Osteocyte (in vitro differentiated cells): ENCODE results near the gene TSPAN32. TPM values are rescaled to one million over a fixed set of nuclear protein-coding genes. Genes with fewer than 3 reads are reported as not detected.

Experiments
- DNase-seq: peaks from one replicate; pipeline ENCODE4 v3.0.0; 2021; ENCODE audit warnings: mixed read lengths; ENCODE audit not compliant: unreplicated experiment; ENCODE audit errors: extremely low spot score
- H3K27ac Mint-ChIP-seq: one replicate; pipeline ENCODE4 v1.8.0; 2021; ENCODE audit warnings: mild to moderate bottlenecking, mixed read lengths; ENCODE audit not compliant: unreplicated experiment
- H3K27me3 Mint-ChIP-seq: one replicate; pipeline ENCODE4 v1.8.0; 2021; ENCODE audit warnings: mixed read lengths; ENCODE audit not compliant: unreplicated experiment
- H3K36me3 Mint-ChIP-seq: one replicate; pipeline ENCODE4 v1.8.0; 2021; ENCODE audit warnings: mixed read lengths; ENCODE audit not compliant: unreplicated experiment
- H3K4me1 Mint-ChIP-seq: one replicate; pipeline ENCODE4 v1.8.0; 2021; ENCODE audit warnings: mixed read lengths; ENCODE audit not compliant: unreplicated experiment
- H3K4me3 Mint-ChIP-seq: one replicate; pipeline ENCODE4 v1.8.0; 2021; ENCODE audit warnings: mild to moderate bottlenecking, moderate library complexity, mixed read lengths; ENCODE audit not compliant: unreplicated experiment
- H3K9me3 Mint-ChIP-seq: one replicate; pipeline ENCODE4 v1.8.0; 2021; ENCODE audit warnings: mixed read lengths; ENCODE audit not compliant: unreplicated experiment
- total RNA-seq: library from RNA; stranded (reverse); gene quantifications from 2 replicates; pipeline ENCODE4 v1.2.1, GENCODE V29; 2021
- TF ChIP-seq, protein P1 (sequence below): fragments of 200-600 bp; sonication (generic); IDR thresholded peaks from 2 replicates; pipeline ENCODE4 v1.5.0; 2021; ENCODE audit warnings: antibody characterized with exemption, mild to moderate bottlenecking, moderate library complexity

Gene TSPAN32
- total RNA-seq, 1 donor from 2014 or later = 1.2 TPM

DNA sequence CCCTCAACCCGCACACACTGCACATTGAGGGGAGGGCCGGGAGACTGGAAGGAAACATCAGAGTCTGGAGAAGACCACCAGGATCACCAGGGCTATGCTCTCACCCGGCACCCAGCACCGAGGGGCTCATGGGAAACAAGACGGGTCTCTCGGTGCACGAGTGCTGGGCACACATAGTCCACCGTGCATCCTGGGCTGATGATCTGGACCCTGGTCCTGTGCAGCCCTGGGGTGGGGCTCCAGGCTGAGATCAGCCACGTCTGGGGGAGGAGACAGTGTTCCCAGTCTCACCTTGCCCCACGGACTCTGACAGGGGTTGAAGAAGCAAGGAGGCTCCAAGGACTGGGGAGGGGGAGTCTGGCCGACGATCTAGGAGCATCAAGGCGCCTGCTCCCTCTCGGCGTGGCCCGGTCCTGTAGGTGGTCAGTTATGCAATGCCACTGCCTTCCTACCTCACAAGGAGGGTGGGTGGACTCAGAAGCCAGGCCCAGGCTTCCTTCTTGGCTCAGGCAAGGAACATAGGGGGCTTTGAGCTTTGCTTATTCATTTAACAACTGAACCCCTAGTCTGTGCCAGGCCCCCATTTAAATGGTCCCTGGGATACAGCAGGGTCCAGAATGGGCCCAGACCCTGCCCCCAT, 63.9 kb downstream of the TSPAN32 start:
- Mint-ChIP-seq H3K4me3 (no peak overlapping the region), H3K27ac (no peak overlapping the region), H3K36me3 (no peaks in the 10 kb centered on the region), H3K9me3 (no peaks in the 10 kb centered on the region), H3K27me3 (no peaks in the 10 kb centered on the region), H3K4me1 (no peaks in the 10 kb centered on the region)
- TF ChIP-seq, protein P1, sequence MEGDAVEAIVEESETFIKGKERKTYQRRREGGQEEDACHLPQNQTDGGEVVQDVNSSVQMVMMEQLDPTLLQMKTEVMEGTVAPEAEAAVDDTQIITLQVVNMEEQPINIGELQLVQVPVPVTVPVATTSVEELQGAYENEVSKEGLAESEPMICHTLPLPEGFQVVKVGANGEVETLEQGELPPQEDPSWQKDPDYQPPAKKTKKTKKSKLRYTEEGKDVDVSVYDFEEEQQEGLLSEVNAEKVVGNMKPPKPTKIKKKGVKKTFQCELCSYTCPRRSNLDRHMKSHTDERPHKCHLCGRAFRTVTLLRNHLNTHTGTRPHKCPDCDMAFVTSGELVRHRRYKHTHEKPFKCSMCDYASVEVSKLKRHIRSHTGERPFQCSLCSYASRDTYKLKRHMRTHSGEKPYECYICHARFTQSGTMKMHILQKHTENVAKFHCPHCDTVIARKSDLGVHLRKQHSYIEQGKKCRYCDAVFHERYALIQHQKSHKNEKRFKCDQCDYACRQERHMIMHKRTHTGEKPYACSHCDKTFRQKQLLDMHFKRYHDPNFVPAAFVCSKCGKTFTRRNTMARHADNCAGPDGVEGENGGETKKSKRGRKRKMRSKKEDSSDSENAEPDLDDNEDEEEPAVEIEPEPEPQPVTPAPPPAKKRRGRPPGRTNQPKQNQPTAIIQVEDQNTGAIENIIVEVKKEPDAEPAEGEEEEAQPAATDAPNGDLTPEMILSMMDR = no peak
- DNase-seq = no peak

DNA sequence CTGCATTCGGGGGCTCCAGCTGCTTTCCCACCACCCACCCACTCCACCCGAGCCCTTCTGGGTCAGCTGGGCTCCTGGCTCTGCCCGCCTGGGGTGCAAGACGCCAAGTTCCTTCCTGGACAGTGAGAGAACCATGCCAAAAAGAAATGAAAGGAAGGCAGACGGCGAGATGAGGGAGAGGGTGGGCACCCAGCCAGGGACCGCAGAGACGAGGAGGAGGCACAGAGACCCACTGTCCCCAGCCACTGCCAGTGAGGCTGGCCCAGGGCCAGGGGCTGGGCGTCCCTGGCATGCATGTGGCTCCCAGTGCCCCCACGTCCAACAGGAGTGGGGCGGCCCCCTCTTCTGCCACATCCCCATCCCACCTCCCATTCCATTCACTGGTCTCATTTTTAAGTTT, 64.5 kb downstream of the TSPAN32 start:
- DNase-seq = no peak
- no peaks in the 10 kb centered on the region for H3K4me1 Mint-ChIP-seq
- TF ChIP-seq, protein P1 = no peak
- no peaks in the 10 kb centered on the region for H3K36me3 Mint-ChIP-seq
- H3K4me3 Mint-ChIP-seq = no peak overlapping the region
- no peaks in the 10 kb centered on the region for H3K27me3 Mint-ChIP-seq
- no peak overlapping the region for H3K27ac Mint-ChIP-seq
- H3K9me3 Mint-ChIP-seq = no peaks in the 10 kb centered on the region

DNA sequence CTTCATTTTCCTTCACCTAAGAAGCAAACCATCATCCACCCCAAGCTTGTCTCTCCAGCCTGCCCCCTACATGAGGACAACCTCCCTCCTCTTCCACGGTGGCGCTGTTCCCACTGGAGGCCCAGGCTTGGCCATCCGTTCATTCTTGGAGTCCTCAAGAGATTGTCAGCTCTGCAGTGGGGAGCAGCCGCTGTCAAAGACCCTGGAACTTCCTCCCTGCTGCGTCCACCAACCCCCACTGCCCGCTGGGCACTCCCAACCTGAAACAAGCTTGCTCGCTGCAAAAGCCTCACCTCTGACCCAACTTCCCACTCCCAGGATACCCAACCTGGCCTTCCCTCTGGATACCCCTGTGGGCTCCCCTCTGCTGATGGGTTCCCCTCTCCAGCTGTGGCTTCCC, 64.9 kb downstream of the TSPAN32 start:
- no peaks in the 10 kb centered on the region for H3K9me3 Mint-ChIP-seq
- H3K36me3 Mint-ChIP-seq = no peaks in the 10 kb centered on the region
- no peak for DNase-seq
- no peak overlapping the region for H3K27ac Mint-ChIP-seq
- H3K4me3 Mint-ChIP-seq = no peak overlapping the region
- no peaks in the 10 kb centered on the region for H3K4me1 Mint-ChIP-seq
- TF ChIP-seq, protein P1 = no peak
- H3K27me3 Mint-ChIP-seq = no peaks in the 10 kb centered on the region

DNA sequence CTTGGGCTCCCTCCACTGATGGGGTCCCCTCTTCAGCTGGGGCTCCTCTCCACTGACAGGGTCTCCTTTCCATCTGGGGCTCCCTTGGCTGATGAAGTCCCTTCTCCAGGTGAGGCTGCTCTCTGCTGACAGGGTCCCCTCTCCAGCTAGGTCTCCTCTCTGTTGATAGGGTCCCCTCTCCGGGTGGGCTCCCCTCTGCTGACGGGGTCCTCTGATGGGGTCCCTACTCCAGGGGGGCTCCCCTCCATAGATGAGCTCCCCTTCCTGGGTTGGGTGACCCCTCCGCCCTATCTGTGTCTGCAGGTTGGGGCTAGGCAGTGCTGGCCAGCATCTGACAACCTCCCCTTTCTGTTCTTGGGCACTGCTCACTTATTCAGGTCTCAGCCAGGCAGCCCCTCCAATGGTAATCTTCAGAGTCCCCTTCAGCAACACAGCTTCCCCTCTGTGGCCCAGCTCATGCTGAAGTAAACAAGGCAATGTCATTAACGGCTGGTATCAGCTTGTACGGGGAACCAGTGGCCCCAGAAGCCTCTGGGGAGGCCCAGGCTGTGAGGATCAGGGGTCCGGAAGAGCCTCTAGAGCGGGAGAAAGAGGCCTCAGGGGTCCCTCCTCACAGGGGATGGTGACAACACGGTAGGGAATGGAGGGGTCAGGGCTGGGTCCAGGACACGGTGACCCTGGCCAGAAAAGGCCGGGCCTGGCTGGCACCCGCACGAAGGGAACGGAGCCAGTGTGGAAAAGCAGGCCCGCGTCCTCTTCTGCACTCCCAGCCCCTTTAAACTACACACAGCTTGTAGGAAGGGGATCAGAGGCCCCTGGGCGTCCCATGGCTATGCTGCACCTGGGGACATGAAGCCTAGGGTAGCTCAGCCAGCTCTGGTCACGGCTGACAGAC, 65.7 kb downstream of the TSPAN32 start:
- no peaks in the 10 kb centered on the region for H3K27me3 Mint-ChIP-seq
- DNase-seq = no peak
- H3K27ac Mint-ChIP-seq = no peak overlapping the region
- H3K9me3 Mint-ChIP-seq = no peaks in the 10 kb centered on the region
- no peak overlapping the region for H3K4me3 Mint-ChIP-seq
- H3K36me3 Mint-ChIP-seq = no peaks in the 10 kb centered on the region
- TF ChIP-seq, protein P1 = no peak
- H3K4me1 Mint-ChIP-seq = no peaks in the 10 kb centered on the region

Other genes with a start within 250 kb of the TSPAN32 start
- gene IGF2, start 162.6 kb upstream of the TSPAN32 start, total RNA-seq = 521 and 590 TPM in 2 replicates
- not detected in 2 replicates for gene INS, start 140.8 kb upstream of the TSPAN32 start, total RNA-seq
- 0.75 and 0.89 TPM in 2 replicates for gene TH, start 130.2 kb upstream of the TSPAN32 start, total RNA-seq
- not detected in 2 replicates for gene ASCL2, start 31.4 kb upstream of the TSPAN32 start, total RNA-seq
- 0.16 TPM in 1 of 2 replicates, not detected in the other for gene C11orf21, start 95 bp upstream of the TSPAN32 start, total RNA-seq
- gene CD81, start 75.3 kb downstream of the TSPAN32 start, total RNA-seq = 652 and 682 TPM in 2 replicates
- gene TSSC4, start 98.7 kb downstream of the TSPAN32 start, total RNA-seq = 50.6 and 54.5 TPM in 2 replicates
- not detected in 2 replicates for gene TRPM5, start 142.5 kb downstream of the TSPAN32 start, total RNA-seq
- gene KCNQ1, start 143.0 kb downstream of the TSPAN32 start, total RNA-seq = 0.16 TPM in 1 of 2 replicates, not detected in the other